Osteoblast (primary cell): ENCODE results near the gene NUP50. TPM values are rescaled to one million over a fixed set of nuclear protein-coding genes. Genes with fewer than 3 reads are reported as not detected.

Experiments
- DNase-seq: peaks from one replicate; pipeline ENCODE4 v3.0.0; 2011; ENCODE audit warnings: low spot score, mixed read lengths; ENCODE audit not compliant: insufficient read length; ENCODE audit errors: missing footprints
- H2AFZ ChIP-seq: 2 replicates; pipeline ENCODE4 v1.6.0; 2011; ENCODE audit warnings: mild to moderate bottlenecking, low read length
- H3K27ac ChIP-seq: 2 replicates; pipeline ENCODE4 v1.5.1; 2011; ENCODE audit warnings: mild to moderate bottlenecking, low read depth, low read length, moderate library complexity
- H3K27me3 ChIP-seq: 2 replicates; pipeline ENCODE4 v1.6.0; 2012; ENCODE audit warnings: mild to moderate bottlenecking, control low read depth, inconsistent platforms, low read length, moderate library complexity; ENCODE audit not compliant: insufficient read depth
- H3K36me3 ChIP-seq: 2 replicates; pipeline ENCODE4 v1.5.1; 2011; ENCODE audit warnings: mild to moderate bottlenecking, low read length, control low read depth, moderate library complexity; ENCODE audit not compliant: insufficient read depth
- H3K4me1 ChIP-seq: 2 replicates; pipeline ENCODE4 v1.5.1; 2011; ENCODE audit warnings: mild to moderate bottlenecking, low read length, control low read depth, moderate library complexity; ENCODE audit not compliant: insufficient read depth
- H3K4me2 ChIP-seq: 2 replicates; pipeline ENCODE4 v1.6.0; 2011; ENCODE audit warnings: mild to moderate bottlenecking, low read length; ENCODE audit not compliant: insufficient read depth
- H3K4me3 ChIP-seq: fragments of 200-600 bp; sonication (generic); 3 replicates; pipeline ENCODE4 v1.5.1; 2012; ENCODE audit warnings: mild to moderate bottlenecking, low read length, inconsistent platforms; ENCODE audit not compliant: insufficient read depth
- H3K79me2 ChIP-seq: 2 replicates; pipeline ENCODE4 v1.6.0; 2012; ENCODE audit warnings: mild to moderate bottlenecking, low read length, control low read depth, inconsistent platforms; ENCODE audit not compliant: insufficient read depth
- H3K9me3 ChIP-seq: 2 replicates; pipeline ENCODE4 v1.5.1; 2011; ENCODE audit warnings: low read depth, low read length, control low read depth
- H4K20me1 ChIP-seq: 2 replicates; pipeline ENCODE4 v1.6.0; 2012; ENCODE audit warnings: mild to moderate bottlenecking, low read length, control low read depth; ENCODE audit not compliant: insufficient read depth
- total RNA-seq: library from RNA; depleted of rRNA; stranded (reverse); fragments of >200 nt; gene quantifications from 2 replicates; pipeline ENCODE4 v1.2.3, GENCODE V29; 2012
- TF ChIP-seq, protein P1 (sequence below): IDR thresholded peaks from 2 replicates; pipeline ENCODE4 v1.5.1; 2011; ENCODE audit warnings: mild to moderate bottlenecking, low read depth, low read length, moderate library complexity; ENCODE audit errors: extremely low read depth

The NUP50 gene
- total RNA-seq, 1 donor: 54.3 TPM

DNA sequence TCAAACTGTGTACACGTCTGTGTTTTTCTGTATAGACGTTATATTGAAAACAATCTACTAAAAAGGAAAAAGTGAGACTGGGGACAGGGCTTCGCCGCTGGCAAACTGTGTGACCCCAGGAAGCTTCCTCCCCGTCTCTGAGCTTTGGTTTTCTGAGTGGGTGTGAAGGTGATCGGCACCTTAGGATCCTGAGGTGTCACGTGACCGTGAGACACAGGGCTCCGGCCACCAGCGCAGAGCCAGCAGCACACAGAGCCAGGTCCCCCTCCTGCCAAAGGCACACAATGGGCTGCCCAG, 44.9 kb downstream of the NUP50 start:
- Histone ChIP-seq H3K27me3 (no peaks in the 10 kb centered on the region), H3K4me2 (no peak overlapping the region), H3K4me3 (no peak overlapping the region), H3K4me1 (peaks cover 30% of the 10 kb centered on the region), H3K79me2 (peaks cover 24% of the 10 kb centered on the region), H2AFZ (no peak overlapping the region), H3K9me3 (no peaks in the 10 kb centered on the region), H3K36me3 (no peaks in the 10 kb centered on the region), H4K20me1 (peaks cover 11% of the 10 kb centered on the region), H3K27ac (peak overlapping the region; percentile 42)
- TF ChIP-seq, protein P1, sequence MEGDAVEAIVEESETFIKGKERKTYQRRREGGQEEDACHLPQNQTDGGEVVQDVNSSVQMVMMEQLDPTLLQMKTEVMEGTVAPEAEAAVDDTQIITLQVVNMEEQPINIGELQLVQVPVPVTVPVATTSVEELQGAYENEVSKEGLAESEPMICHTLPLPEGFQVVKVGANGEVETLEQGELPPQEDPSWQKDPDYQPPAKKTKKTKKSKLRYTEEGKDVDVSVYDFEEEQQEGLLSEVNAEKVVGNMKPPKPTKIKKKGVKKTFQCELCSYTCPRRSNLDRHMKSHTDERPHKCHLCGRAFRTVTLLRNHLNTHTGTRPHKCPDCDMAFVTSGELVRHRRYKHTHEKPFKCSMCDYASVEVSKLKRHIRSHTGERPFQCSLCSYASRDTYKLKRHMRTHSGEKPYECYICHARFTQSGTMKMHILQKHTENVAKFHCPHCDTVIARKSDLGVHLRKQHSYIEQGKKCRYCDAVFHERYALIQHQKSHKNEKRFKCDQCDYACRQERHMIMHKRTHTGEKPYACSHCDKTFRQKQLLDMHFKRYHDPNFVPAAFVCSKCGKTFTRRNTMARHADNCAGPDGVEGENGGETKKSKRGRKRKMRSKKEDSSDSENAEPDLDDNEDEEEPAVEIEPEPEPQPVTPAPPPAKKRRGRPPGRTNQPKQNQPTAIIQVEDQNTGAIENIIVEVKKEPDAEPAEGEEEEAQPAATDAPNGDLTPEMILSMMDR: no peak
- DNase-seq: no peak

DNA sequence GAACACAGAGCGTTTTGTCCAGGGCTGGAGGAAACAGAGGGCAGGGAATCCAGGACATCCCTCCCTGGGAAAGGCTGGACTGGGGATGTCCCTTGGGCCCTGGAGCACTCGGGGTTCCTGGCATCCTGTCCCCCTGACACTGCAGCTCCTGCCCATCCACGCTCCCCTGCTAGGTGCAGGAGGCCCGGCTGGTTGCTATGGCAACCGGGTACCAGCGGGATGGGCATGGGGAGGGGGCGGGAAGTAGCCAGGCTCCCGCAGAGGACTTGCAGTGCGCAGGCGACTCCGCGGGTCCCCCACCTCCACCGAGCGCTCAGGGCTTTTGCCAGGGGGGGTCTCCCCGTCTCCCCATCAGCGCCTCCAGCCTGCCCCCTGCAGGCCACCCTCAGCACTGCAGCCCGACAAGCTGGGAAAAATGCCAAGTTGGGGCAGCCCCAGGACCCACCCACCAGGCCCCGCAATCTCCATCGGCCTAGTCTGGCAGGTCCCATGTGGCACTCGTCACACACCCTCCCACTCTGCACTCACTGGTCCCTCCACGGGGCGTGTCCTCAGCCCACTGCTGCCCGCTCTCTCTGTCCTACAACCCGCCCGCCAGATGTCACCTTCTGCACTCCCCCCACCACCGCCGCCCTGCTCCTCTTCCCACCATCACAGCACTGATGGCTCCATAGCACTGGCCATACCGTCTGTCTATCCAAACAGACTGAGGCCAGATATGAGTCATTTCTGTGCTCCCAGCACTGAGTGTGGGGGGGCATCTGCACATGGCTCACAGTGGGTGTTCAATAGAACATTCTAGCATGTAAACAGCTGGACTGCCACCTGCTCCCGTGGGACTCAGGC, 45.5 kb downstream of the NUP50 start:
- H3K27me3 ChIP-seq: no peaks in the 10 kb centered on the region
- no peaks in the 10 kb centered on the region for H3K36me3 ChIP-seq
- H3K9me3 ChIP-seq: no peaks in the 10 kb centered on the region
- H3K4me3 ChIP-seq: peak overlapping the region; percentile 39
- DNase-seq: peak; percentile 96
- peak overlapping the region; percentile 51 for H3K27ac ChIP-seq
- H3K79me2 ChIP-seq: peaks cover 27% of the 10 kb centered on the region
- peak overlapping the region; percentile 38 for H3K4me2 ChIP-seq
- H3K4me1 ChIP-seq: peaks cover 30% of the 10 kb centered on the region
- H2AFZ ChIP-seq: no peak overlapping the region
- peaks cover 11% of the 10 kb centered on the region for H4K20me1 ChIP-seq
- TF ChIP-seq, protein P1: peak; percentile 70

DNA sequence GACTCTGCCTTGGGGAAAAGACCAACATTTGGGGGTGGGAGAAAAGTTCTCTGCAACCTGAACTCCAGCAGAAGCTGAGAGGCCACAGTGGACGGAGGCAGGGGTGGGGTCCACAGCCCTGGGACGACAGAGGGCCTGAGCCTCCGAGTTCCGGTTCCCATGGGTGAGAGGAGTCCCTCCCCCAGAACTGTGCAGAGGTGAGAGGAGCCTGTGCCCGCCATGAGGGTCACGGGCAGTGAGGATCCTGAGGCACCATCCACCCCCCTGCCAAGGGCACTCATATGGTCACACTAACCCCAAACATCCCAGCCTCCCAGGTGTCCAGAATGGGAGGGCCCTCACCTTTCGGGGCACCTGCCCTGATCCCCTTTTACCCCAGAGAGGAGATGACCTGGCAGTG, 46.4 kb downstream of the NUP50 start:
- peaks cover 11% of the 10 kb centered on the region for H4K20me1 ChIP-seq
- H3K4me3 ChIP-seq: no peak overlapping the region
- H3K79me2 ChIP-seq: peaks cover 30% of the 10 kb centered on the region
- H3K27ac ChIP-seq: no peak overlapping the region
- no peaks in the 10 kb centered on the region for H3K27me3 ChIP-seq
- TF ChIP-seq, protein P1: no peak
- no peaks in the 10 kb centered on the region for H3K36me3 ChIP-seq
- no peaks in the 10 kb centered on the region for H3K9me3 ChIP-seq
- peak; percentile 62 for DNase-seq
- H3K4me1 ChIP-seq: peaks cover 30% of the 10 kb centered on the region
- no peak overlapping the region for H2AFZ ChIP-seq
- H3K4me2 ChIP-seq: no peak overlapping the region

DNA sequence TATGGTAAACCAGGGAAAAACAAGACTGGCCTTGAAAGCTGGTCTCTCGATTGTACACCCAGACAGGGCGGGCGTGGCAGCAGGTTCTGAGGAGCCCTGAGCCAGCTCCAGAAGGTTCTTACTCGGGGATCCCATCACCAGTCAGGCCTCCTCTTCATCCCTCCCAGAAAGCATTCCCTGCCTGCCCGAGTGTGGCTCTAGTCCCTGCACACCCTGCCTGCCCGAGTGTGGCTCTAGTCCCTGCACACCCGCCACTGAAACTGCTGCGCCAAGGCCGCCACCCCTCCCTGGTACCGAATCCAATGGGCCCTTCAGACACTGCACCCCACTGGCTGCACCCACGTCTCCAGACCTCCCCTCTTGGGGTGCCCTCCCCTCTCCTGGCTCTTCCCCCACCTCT, 46.9 kb downstream of the NUP50 start:
- H2AFZ ChIP-seq: no peak overlapping the region
- H3K36me3 ChIP-seq: no peaks in the 10 kb centered on the region
- H3K79me2 ChIP-seq: peaks cover 30% of the 10 kb centered on the region
- no peaks in the 10 kb centered on the region for H3K9me3 ChIP-seq
- no peak overlapping the region for H3K4me3 ChIP-seq
- TF ChIP-seq, protein P1: no peak
- H3K27me3 ChIP-seq: no peaks in the 10 kb centered on the region
- H3K27ac ChIP-seq: no peak overlapping the region
- H3K4me1 ChIP-seq: peaks cover 30% of the 10 kb centered on the region
- H4K20me1 ChIP-seq: peaks cover 11% of the 10 kb centered on the region
- H3K4me2 ChIP-seq: no peak overlapping the region
- DNase-seq: no peak
